Measurements from ENCODE around the gene FNDC3B.

GRCh38 chr3:172204716-172205115 lies 165.3 kb downstream of the FNDC3B start:
- TF ChIP-seq TAF1 (IDR thresholded peaks at IDR 0.05; ENCODE audit: borderline replicate concordance, insufficient read depth, low read length), result no peak
- TF ChIP-seq POLR2AphosphoS5 (IDR thresholded peaks at IDR 0.05; ENCODE audit: low read depth, low read length), result no peak

Data from PFSK-1 (cell line).